Hippocampal formation (tissue), 2 donors: ENCODE results near the gene YPEL1.
"Not testable (repeated sequence)": the region's sequence is repeated elsewhere in the genome, so short reads cannot be mapped to it uniquely, and the experiment has no call there.

Source experiments
- DNase-seq, 2 donors: peaks; one replicate each; lab custom pipeline; 2025; lab: John Stamatoyannopoulos, UW

YPEL1 gene

GRCh38 chr22:21699643-21700042 is 36.0 kb downstream of the YPEL1 start:
- no peak for DNase-seq

GRCh38 chr22:21698430-21699329 is 36.9 kb downstream of the YPEL1 start:
- DNase-seq = no peak

- no peak for DNase-seq
These were observed 37.7 kb downstream of the YPEL1 start for GRCh38 chr22:21697880-21698279.

- DNase-seq = no peak
These were observed 38.4 kb downstream of the YPEL1 start for GRCh38 chr22:21697021-21697771.

DNA sequence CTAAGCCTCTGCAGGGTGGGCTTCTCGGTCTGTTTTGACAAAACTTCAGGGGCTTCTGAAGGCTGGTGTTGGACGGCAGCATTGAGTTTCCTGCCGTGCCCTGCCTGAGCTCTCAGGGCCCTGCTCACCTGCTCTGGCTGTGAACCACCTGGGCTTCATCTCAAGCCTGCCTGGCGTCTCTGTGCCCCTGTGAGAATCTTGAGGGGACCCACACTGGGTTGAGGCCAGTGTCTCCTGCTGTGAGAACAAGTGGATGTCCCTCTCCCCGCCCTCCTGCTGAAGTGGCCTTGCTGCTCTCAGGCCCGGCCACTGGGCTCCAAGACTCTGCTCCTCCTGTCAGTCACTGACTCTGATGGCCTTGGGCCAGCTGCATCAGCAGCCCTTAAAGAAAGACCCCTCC is 39.5 kb downstream of the YPEL1 start:
- DNase-seq = no peak

DNA sequence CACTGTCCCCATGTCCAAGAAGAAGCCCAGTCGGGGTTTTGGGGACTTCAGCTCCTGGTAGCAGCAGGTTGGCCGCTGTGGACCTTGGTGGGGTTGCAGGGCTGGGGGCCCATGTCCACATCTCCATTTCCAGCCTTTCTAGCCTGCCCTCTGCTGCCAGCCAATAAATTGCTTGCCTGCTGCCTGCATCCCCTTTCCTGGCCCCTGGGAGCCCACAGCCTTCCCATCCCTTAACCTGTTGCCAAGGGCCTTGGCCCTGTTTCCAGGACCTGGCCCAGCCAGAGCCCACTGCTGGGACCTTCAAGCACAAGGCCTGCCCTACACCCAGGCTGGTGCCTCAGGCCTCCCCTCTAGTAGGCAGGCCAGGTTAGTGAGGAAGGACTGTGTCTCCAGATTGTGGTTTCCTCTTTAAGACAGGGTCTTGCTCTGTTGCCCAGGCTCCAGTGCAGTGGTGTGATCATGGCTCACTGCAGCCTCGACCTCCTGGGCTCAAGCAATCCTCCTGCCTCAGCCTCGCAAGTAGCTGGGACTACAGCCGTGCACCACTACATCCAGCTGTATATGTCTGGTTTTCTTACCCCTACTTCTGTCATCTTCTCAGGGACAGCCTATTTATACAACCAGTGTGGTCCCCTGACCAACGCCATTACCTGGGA is 40.0 kb downstream of the YPEL1 start:
- no peak for DNase-seq

- DNase-seq = no peak
These were observed 40.7 kb downstream of the YPEL1 start for GRCh38 chr22:21694795-21695429.

- no peak for DNase-seq
These were observed 41.2 kb downstream of the YPEL1 start for GRCh38 chr22:21694394-21694793.

- no peak for DNase-seq
These were observed 41.6 kb downstream of the YPEL1 start for GRCh38 chr22:21693999-21694341.

- no peak for DNase-seq
These were observed 42.1 kb downstream of the YPEL1 start for GRCh38 chr22:21693333-21693998.

GRCh38 chr22:21692856-21693255 is 42.7 kb downstream of the YPEL1 start:
- DNase-seq = not testable (repeated sequence)

DNA sequence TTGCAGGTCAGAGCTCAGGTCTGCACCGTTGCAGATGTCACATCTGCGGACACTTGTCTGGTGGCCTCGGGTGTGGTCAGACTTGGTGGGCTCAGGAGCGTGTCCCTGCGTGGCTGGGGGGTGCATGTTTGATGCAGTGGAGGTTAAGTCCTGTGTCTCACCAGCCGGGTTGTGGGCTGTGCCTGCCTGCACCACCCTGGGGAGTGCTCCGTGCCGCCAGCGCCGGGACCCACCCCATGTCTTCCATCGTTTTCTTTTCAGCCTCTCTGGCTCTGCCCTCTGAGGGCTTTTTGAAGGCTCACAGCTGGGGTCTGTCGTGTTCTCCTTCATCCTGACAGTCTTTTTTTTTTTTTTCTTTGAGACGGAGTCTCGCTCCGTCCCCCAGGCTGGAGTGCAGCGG is 43.8 kb downstream of the YPEL1 start:
- DNase-seq = no peak

- no peak for DNase-seq
These were observed 45.2 kb downstream of the YPEL1 start for GRCh38 chr22:21690401-21690801.

GRCh38 chr22:21688706-21689381 is 46.8 kb downstream of the YPEL1 start:
- no peak for DNase-seq

DNA sequence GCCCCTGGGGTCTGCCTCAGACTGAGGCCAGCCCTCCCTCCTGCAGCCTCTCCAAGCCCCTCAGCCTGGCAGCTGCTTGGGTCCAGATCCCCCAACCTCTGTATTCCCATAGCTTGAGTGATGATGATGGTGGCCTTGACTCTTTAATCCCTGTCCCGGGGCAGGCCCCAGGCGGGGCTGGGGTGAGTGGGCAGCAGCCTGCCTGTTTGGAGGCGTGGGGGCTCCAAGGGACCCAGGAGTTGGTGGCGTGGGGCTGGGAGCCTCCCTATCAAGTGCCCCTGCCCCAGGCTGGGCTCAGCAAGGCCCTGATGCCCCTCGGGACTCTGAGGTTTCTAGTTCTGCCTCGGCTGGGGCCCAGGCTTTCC is 47.3 kb downstream of the YPEL1 start:
- no peak for DNase-seq

DNA sequence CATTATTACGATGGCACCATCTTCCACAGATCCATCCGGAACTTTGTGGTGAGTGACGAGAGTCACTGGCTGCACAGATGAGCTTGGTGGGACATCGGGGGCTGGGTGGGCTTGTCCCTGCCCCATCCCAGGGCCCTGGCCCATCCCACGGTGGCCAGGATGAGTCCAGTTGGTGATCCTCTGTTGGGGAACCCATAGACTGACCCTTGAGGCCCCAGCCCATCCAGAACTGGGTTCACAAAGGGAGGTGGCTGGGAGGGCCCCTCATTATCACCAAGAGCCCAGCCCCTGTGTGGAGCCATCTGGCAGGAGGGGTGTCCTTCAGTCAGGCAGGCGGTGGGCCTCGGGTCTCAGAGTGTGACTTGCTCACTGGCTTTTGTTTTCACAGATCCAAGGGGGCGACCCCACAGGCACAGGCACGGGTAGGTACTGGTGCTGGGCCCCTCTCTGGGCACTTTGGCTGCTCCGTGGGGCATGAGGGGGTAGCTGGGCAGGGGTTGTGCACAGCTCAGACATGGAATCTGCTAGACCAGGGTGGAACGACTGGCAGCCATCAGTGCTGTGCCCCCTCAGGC is 47.8 kb downstream of the YPEL1 start:
- DNase-seq = no peak

- no peak for DNase-seq
These were observed 48.8 kb downstream of the YPEL1 start for GRCh38 chr22:21686634-21687393.

- DNase-seq = no peak
These were observed 49.4 kb downstream of the YPEL1 start for GRCh38 chr22:21686193-21686608.

- no peak for DNase-seq
These were observed 50.5 kb downstream of the YPEL1 start for GRCh38 chr22:21685164-21685513.

- DNase-seq = no peak
These were observed 51.0 kb downstream of the YPEL1 start for GRCh38 chr22:21684492-21685163.
